Left kidney (tissue), 2 donors: ENCODE data around the gene RNPS1. TPM values are rescaled to one million over a fixed set of nuclear protein-coding genes. Genes with fewer than 3 reads are reported as not detected.
"Not testable (repeated sequence)": the region's sequence is repeated elsewhere in the genome, so short reads cannot be mapped to it uniquely, and the experiment has no call there.

ENCODE experiments used
- DNase-seq: peaks from one replicate; pipeline ENCODE4 v3.0.0-alpha.2; 2013
- polyA plus RNA-seq: library from polyadenylated mRNA; unstranded; fragments of 120-200 nt; gene quantifications from one replicate; pipeline ENCODE4 v1.2.1, GENCODE V29; 2013; ENCODE audit not compliant: insufficient read length

Gene RNPS1
- polyA plus RNA-seq, 1 donor, result 207 TPM

GRCh38 chr16:2267505-2267912 is 417 bp downstream of the RNPS1 start:
- not testable (repeated sequence) for DNase-seq

GRCh38 chr16:2266887-2267286 is 1.0 kb downstream of the RNPS1 start:
- DNase-seq, result not testable (repeated sequence)

- not testable (repeated sequence) for DNase-seq
Observed at GRCh38 chr16:2263026-2263425, 4.9 kb downstream of the RNPS1 start.

- DNase-seq, result no peak
Observed at GRCh38 chr16:2260250-2260649, 7.7 kb downstream of the RNPS1 start.

GRCh38 chr16:2258530-2258929 is 9.4 kb downstream of the RNPS1 start:
- not testable (repeated sequence) for DNase-seq

- no peak for DNase-seq
Observed at GRCh38 chr16:2257726-2258125, 10.2 kb downstream of the RNPS1 start.

GRCh38 chr16:2256531-2257140 is 11.3 kb downstream of the RNPS1 start:
- no peak for DNase-seq

- DNase-seq, result no peak
Observed at GRCh38 chr16:2253293-2253692, 14.6 kb downstream of the RNPS1 start.

- DNase-seq, result no peak
Observed at GRCh38 chr16:2252806-2253148, 15.1 kb downstream of the RNPS1 start.

- peak; percentile 89 for DNase-seq
Observed at GRCh38 chr16:2251296-2252111, 16.4 kb downstream of the RNPS1 start, which contains the start of gene ECI1. ECI1 (minus strand) TSS chr16:2251587; CDS start chr16:2251566, 21 bp downstream.

GRCh38 chr16:2250652-2251295 is 17.2 kb downstream of the RNPS1 start:
- no peak for DNase-seq

- no peak for DNase-seq
Observed at GRCh38 chr16:2246301-2246885, 21.5 kb downstream of the RNPS1 start.

GRCh38 chr16:2244926-2245795 is 22.8 kb downstream of the RNPS1 start:
- no peak for DNase-seq

GRCh38 chr16:2244301-2244700 is 23.6 kb downstream of the RNPS1 start:
- DNase-seq, result no peak

- DNase-seq, result no peak
Observed at GRCh38 chr16:2243781-2244180, 24.1 kb downstream of the RNPS1 start.

- no peak for DNase-seq
Observed at GRCh38 chr16:2243031-2243528, 24.8 kb downstream of the RNPS1 start.

GRCh38 chr16:2242598-2242997 is 25.3 kb downstream of the RNPS1 start:
- DNase-seq, result no peak

GRCh38 chr16:2240331-2240730 is 27.6 kb downstream of the RNPS1 start:
- DNase-seq, result not testable (repeated sequence)

- DNase-seq, result no peak
Observed at GRCh38 chr16:2238838-2239675, 28.9 kb downstream of the RNPS1 start.

- no peak for DNase-seq
Observed at GRCh38 chr16:2238150-2238837, 29.6 kb downstream of the RNPS1 start.
